Stimulated activated CD8-positive, alpha-beta memory T cell treated with anti-CD3 and anti-CD28 coated beads, Interleukin-2, amount 100 ng/mL, for 48 hours (primary cell): ENCODE data around the gene RPP14.
"Not testable (repeated sequence)": the region's sequence is repeated elsewhere in the genome, so short reads cannot be mapped to it uniquely, and the experiment has no call there.

ENCODE experiments used
- DNase-seq, 2 donors: peaks; one replicate each; pipeline ENCODE4 v3.0.0-alpha.2; 2020; ENCODE audit warnings: low read depth in 2 of 2

Gene RPP14

DNA sequence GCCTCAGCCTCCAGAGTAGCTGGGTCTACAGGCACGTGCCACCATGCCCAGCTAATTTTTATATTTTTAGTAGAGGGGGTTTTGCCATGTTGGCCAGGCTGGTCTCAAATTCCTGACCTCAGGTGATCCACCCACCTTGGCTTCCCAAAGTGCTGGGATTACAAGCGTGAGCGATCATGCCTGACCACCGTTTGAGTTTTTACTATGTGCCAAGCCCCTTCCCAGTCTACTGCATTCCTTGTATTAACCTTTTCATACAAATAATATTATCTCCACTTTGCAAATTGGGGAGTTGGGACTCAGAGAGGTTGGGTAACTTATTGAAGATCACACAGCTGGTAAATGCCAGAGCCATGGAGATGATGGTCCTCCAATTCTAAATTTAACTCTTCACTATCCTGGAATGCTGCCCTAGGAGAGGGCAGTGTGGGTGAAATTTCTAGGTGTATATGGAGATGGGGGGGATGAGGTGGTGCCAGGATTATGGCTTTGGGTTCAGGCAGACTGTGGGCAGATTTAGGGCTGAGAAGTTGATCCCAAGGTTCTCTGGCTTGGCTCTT, 25.6 kb downstream of the RPP14 start:
- DNase-seq: no peak

DNA sequence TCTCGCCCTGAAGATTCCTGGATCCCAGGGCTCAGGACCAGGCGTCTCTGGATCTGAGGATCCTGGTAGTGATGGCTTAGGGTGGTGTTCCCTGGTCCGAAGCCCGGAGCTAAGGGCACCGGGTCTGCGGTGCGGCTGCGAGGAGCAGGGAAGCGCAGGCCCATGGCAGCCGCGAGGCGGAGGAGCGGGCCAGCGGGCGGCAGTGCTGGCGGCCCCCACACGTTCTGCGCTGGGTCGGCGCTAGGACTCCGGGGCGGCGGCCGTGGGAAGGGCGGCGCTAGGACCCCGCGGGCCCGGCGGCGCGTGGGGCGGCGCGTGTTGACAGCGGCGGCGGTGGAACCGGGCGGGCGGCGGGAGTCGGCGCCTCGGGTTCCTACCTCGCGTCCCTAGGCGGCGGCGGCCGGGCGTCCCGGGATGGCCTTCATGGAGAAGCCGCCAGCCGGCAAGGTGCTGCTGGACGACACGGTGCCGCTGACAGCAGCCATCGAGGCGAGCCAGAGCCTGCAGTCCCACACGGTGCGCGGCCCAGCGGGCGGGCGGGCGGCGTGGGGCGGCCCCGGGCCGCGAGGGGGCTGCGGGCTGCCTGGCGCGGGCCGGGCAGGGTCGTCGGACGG, 26.6 kb downstream of the RPP14 start, which contains the start of gene PXK:
TSS of gene PXK (plus strand) at position 318 of the 614 bp plus-strand sequence. CDS start at position 415, 97 bp downstream.
- DNase-seq: peak; percentile 68 to 77

DNA sequence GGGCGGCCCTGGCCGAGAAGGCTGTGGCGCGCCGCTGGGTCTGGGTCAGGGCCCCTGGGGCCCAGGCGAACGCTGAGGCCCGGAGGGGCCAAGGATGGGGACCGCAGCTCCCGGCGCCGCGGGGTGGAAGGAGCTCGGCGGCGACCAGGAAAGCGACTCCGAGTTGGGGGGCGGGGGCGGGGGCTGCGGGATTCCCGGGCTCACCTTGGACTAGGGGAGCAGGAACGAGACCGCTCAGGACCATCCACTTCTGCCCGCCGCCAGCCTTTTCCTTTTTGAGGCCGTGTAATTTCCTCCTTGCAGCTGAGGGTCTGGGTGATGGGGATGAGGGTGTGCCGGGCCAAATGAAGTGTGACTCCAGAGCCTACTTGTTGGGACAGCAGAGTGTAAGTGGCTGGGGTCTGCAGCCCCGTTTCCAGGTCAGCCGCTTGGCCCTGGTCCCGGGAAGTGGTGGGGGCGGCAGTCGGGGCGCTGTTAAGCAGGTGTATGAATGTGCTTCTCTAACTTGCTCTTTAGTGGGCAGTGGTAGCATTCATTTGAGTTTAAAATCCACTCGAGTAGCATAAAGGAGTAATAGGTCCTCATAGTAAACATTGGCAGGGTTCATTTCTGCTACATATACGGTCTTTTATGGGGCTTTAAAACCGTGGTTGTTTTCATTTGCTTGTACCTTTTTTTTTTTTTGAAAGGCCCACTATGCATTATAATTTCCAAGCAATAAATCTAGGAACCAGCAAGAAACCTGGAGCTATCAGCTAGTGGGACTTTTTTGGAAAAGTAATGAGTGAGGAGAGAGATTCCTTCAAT, 27.4 kb downstream of the RPP14 start:
- no peak for DNase-seq

DNA sequence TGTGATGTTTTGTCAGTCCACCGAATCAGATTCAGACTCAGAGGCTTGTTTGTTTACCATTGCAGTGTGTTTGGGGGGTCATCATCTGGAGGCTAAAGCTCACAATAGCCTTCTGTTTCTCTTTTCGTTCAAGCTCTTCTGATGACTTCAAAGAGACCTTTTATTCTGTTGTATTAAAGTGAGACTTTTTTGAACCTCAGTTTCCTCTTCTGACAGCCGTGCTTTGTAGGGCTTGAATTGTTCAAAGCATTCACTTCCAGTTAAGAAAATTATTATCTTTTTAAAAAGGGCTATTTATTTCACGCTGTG, 27.9 kb downstream of the RPP14 start:
- DNase-seq: no peak

DNA sequence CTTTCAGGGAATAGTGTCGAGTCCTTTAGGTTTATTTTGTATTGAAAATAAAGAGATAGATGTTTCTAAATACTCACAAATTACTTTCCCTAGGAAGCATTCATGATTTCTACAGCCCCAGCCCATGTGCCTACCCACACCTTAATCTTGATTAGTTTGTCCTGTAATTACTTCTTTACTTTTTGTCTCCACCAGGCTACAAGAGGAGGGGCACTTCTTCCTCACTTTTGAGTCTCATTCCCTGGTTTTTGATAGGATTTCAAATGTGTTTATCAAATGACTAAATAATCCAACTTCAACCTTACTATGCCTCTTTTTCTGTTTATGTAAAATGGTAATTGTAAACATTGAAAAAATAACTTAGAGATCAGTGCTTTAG, 28.4 kb downstream of the RPP14 start:
- no peak for DNase-seq

DNA sequence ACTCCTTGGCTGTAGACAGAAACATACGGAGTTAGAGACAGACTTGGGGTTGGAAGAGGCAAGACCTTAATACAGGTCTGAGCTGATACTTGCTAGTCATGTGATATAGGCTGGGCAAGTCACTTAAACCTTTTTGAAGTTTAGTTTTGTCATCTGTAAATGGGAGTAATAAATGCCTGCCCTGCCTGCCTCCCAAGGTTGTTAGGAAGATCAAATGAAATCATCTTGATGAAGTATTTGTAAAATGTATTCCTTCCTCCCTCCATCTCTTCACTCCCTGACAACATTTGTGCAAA, 29.6 kb downstream of the RPP14 start:
- DNase-seq: no peak

DNA sequence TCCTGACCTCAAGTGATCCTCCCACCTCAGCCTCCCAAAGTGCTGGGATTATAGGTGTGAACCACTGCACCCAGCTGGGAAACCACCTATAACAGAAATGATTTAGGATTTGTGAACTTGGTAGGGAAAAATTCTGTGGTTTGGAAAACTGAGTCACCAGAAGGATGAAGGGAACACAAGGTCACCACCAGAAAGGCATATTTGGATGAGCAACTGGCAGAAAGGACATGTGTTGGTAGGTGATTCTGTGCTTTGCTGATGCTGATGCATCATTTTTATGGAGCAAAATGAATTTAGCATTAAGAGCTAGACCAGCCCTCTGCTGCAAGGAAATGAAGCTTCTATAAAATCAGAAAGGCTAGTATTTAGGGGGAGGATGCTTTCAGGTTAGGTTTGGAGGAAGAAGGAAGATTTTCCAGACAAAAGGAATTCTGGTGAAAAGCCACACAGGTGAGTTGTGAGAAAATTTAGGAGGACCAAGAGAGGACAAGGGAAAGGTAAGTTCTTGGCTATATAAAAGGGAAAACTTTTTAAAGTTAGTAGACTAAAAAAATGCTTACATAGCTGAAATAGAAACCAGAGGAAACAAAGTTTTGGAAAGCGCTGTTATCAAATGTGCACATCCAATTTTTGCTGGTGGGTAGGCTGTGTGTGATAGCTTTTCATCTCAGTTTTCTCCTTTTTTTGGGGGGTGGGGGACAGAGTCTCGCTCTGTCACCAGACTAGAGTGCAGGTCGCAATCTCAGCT, 30.3 kb downstream of the RPP14 start:
- no peak for DNase-seq

DNA sequence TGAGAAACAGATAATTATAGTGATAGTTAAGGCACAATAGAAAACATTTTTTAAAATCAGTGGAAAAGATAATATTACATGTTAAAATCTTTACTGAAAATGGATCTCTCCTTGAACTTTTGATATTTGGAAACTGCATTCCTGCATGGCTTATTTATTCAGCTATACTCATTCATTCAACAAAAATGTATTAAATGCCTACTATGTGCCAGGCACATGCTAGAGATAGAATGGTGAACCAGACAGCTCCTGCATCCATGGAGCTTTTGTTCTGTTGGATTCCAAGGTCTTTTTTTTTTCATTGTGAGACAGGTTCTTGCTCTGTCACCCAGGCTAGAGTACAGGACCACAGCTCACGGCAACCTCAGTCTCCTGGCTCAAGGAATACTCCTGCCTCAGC, 31.1 kb downstream of the RPP14 start:
- DNase-seq: no peak

DNA sequence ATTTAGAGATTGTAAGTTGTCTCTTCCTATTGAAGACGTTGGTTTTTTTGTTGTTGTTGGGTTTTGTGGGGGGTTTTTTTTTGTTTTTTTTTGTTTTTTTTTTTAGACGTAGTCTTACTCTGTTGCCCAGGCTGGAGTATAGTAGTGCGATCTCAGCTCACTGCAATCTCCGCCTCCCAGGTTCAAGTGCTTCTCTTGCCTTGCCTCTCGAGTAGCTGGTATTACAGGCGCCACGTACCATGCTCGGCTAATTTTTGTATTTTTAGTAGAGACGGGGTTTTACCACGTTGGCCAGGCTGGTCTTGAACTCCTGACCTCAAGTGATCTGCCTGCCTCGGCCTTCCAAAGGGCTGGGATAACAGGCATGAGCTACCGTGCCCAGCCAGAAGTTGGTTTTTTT, 33.1 kb downstream of the RPP14 start:
- not testable (repeated sequence) for DNase-seq

DNA sequence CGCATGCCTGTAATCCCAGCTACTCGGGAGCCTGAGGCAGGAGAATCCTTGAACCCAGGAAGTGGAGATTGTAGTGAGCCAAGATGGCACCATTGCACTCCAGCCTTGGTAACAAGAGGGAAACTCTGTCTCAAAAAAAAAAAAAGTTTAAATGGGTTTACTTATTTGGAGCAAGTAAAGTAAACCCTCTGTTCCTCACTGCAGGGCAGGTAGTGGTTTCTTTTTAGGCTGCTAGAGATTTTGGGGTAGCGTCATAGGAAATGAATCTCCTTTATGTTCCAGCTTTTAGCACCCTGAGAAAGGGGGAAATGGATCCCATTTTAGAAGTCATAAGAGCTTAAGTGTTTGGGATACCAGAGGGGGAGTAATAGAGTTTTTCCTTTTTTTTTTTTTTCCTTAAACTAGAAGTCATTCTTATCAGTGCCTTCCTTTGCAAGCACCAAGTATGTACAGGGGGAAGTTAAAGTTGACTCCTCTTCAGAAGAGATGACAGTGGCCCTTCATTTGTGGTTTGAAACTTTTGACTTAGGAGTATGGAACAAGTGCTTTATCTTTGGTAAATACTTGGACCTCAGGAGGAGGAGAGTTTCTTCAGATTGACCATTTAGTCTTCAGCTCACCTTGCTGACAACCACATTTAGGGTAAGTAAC, 34.7 kb downstream of the RPP14 start:
- DNase-seq: no peak

DNA sequence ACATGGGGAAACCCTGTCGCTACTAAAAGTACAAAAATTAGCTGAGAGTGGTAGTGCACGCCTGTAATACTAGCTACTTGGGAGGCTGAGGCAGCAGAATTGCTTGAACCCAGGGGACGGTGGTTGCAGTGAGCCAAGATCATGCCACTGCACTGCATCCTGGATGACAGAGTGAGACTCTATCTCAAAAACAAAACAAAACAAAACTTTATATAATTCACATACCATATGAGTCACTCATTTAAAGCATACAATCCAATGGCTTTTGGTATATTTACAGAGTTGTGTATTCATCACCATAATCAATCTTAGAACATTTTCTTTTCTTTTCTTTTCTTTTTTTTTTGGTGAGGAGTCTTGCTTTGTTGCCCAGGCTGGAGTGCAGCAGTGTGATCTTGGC, 35.3 kb downstream of the RPP14 start:
- no peak for DNase-seq

DNA sequence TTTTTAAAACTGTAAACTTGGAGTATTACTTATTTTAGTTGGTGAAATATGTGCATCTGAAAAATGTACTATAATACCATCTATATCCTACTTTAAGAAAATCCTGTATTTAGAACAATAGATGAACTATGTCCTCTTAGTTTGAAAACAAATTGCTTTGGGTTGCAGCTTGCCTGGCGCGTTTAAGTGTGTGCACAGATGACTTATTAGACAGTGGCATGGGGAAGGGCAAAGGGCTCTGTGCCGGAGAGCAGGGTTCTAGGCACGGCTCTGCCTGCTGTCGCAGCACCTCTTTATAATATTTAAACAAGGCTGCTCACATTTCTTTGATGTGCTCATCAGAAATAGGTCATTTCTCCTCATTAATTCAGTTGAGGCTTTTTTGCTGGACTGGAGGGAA, 36.6 kb downstream of the RPP14 start:
- no peak for DNase-seq

DNA sequence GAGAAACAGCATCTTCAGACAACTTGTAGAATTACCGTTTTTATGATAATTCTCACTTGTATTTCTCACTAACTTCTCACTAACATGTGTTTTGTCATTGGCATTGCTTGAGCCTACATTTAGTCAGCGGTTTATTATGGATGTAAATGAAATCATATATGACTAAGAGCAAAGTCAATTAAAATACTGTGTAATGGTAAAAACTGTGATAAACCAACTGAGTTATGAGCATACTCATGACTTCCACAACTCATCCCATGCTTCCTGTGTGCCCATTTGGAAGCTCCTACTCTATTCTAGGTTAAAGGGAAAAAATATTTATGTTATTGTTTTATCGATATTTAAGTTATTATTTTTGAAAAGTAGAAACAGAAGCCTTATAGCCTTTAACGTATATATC, 39.4 kb downstream of the RPP14 start:
- DNase-seq: no peak

DNA sequence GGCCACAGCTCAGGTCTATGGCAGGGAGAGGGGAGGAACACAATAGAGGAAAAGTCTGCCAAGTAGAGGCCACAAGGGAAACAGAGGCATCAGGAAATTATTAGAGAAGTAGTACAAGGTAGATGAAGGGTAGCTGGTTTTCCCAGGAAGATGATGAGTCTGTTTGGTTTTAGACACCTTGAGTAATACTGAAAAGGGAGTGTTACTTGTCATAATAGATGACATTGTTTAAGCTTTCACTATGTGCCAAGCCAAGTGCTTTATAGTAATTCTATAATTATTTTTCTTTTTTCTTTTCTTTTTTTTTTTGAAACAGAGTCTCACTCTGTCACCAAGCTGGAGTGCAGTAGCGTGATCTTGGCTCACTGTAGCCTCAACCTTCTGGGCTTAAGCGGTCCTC, 40.3 kb downstream of the RPP14 start:
- DNase-seq: no peak

DNA sequence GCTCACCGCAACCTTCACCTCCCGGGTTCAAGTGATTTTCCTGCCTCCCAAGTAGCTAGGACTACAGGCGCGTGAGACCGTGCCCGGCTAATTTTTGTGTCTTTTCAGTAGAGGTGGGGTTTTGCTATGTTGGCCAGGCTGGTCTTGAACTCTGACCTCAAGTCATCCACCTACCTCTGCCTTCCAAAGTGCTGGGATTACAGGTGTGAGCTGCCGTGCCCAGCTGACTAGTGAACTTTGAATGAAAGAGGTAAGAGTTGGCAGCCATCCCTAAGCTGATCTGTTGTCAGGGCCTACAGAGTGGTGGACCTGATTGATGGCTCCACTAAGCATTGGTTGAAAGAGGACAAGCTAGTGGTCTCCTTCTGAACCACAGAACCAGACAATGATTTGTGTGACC, 41.9 kb downstream of the RPP14 start:
- no peak for DNase-seq

DNA sequence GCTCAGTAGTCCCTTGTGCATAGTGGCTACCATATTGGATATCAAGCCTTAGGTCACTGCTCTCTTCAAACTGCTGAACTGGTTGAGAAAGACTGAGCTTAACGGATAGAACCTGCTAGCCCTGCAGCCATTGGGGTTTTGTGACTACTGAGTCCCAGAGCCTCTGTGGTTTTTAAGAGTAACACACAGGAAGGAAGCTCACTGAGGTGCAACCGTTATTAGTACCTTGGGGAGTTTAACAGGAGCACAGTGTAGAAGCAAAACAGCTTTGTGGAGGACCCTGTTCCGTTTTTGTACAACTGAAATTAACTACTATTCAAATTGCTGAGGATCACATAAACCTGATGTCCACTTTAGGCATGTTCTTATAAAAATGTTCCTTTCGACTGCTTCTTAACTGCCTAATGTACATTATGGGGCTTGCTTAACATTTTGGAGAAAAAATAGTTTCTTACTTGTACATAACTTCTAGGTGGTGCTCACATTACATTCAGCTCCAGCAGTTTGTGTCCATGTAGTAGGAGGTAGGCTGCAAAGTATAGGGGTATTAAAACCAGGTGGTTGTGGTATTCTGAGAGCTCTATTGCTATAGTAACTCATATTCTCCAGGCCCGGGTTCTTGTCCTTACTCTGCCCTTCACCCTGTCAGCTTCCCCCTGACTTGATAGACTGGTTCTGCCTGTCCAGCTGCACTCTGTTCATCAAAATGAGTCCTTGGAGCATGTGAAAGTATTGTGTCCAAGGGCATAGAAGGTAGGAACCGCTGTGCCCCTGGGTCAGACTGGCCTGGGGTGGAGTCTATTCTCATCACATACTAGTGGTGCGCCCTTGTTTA, 44.0 kb downstream of the RPP14 start:
- no peak for DNase-seq

DNA sequence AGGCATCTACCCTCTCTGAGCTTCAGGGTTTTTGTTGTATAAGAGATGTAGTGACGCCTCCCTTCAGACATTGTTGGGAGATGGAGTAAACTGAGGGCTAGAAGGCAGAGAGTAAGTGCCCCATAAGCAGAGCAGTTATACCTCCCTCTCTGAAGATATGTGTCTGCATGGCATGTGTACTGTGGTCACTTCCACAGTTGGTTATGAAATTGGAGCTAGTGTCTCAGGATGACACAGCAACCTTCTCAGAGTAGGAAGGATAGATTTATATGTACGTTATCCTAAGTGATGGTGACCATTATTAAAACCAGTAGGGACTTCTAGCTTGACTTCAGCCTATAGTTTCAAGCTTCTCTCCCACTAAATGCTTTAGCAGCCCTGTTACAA, 44.6 kb downstream of the RPP14 start:
- DNase-seq: no peak

DNA sequence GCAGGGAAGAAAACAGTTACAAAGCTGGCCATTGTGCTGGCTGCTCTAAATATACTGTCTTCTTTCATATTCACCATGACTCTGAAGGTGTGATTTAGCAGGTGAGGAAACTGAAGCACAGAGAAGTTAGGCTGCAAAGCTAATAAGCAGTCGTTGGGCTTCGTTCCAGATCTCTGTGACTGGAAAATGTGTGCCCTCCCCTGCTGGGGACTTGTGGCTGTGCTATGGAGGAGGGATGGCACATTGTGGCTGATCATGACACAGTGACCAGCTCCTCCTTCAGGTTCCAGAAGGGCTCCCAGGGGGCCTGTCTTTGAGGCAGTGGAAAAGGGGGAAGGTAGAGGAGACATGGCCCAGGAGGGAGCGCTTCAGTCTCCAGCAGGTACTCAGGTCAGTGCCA, 45.9 kb downstream of the RPP14 start:
- no peak for DNase-seq

DNA sequence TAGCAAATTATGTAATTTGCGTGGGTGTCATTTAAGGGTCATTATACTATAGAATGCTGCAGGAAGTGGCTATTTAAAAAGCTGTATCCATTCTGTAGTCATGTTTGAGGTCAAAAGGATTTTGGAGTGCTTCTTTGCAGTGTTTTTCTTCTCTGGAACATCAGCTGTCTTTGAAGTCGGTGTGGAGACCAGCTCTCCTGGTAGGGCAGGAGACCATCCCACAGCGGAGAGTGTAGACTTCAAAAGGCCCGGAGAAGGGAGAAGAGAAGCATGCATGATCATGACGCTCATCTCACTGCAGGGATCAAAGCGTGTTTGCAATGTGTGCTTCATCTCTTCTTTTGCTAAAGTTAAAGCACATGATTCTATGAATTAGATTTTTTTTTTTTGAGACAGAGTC, 46.6 kb downstream of the RPP14 start:
- DNase-seq: no peak

DNA sequence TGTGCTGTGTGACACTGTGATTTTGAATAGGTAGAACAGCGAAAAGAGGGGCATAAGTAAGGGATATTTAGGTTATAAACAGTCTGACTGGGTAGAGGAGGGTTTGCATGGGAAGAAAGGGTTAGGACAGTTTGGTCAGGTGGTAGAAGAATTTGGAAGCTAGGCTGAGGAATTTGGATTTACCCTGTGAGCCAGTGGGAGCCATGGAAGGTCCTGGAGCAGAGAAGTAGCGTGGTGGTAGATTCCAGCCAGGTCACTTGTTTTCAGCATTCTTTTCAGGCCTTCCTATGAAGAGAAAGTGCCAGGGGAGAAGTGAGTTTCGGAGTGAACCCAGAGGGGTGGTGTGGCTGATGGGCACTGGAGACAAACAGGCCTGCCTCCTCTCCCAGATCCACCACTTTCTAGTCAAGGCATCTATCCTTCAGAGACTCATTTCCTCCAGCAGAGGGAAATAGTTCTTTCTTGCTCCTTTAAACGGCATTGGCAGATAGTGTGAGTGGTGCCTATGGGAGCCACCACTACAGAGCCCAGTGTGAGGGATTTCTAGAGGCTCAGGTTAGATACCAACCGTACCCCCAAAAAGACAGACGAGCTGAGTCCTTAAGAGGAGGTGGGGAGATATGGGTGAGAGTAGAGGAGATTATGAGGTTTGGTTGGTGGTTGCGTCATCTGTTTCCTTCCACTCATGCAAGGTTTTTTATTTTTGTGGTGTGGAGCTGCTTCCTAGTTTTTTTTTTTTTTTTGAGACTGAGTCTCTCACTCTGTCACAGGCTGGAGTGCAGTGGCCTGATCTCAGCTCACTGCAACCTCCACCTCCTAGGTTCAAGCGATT, 47.9 kb downstream of the RPP14 start:
- no peak for DNase-seq

DNA sequence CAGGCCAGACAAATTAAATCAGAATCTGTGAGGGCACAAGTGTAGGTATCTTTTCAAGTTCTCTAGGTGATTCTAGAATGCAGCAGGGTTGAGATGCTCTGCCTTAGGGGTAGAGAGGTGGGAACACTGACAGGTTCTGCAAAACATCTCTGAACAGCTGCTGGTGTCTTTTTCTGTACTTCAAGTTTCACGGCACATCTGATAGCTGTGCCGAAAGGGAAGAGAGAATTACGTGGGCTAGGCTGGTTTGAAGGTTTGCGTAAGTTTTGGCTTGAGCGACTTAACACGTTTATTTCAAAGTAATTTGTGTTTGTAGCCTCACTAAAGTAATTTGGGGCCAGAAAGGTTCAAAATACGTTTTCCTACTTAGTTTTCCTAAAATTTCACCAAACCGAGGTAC, 49.1 kb downstream of the RPP14 start:
- DNase-seq: no peak
